Keratinocyte (primary cell): ENCODE results near the gene RBM47.

Experiments used
- EZH2 ChIP-seq: IDR thresholded peaks from one replicate; pipeline ENCODE4 v1.6.1; 2012; ENCODE audit warnings: inconsistent platforms, mild to moderate bottlenecking, low read length, moderate library complexity
- TF ChIP-seq, protein P1 (sequence below), 3 experiments: IDR thresholded peaks in 1 of 3; conservative IDR thresholded peaks in 1 of 3; optimal IDR thresholded peaks in 1 of 3; 2 replicates in 2 of 3; 3 replicates in 1 of 3; pipeline versions ENCODE3 to v1.5.1; 2011; ENCODE audit warnings: low read length in 3 of 3, mild to moderate bottlenecking in 3 of 3, moderate library complexity in 2 of 3, control low read depth in 1 of 3, inconsistent platforms in 1 of 3; ENCODE audit not compliant: insufficient read depth in 2 of 3; ENCODE audit errors: extremely low read depth in 1 of 3

DNA sequence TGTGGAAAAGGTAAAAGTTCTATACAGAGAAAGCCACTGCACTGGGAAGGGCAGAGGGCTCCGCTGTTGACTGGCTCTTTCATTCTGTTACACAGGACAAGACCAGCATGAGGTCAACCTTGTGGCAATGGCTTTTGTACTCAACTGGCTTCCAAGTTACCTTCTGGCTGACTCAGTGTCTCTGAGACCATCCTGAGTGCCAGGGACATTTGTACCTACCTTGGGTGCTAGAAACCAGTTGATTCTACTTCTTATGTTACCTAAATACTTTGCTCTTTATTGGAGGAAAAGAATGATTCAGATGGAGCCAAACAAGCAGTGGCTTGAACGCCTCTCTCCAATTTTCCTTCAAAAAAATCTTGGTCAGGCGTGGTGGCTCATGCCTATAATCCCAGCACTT is 123.2 kb downstream of the RBM47 start:
- TF ChIP-seq, protein P1, sequence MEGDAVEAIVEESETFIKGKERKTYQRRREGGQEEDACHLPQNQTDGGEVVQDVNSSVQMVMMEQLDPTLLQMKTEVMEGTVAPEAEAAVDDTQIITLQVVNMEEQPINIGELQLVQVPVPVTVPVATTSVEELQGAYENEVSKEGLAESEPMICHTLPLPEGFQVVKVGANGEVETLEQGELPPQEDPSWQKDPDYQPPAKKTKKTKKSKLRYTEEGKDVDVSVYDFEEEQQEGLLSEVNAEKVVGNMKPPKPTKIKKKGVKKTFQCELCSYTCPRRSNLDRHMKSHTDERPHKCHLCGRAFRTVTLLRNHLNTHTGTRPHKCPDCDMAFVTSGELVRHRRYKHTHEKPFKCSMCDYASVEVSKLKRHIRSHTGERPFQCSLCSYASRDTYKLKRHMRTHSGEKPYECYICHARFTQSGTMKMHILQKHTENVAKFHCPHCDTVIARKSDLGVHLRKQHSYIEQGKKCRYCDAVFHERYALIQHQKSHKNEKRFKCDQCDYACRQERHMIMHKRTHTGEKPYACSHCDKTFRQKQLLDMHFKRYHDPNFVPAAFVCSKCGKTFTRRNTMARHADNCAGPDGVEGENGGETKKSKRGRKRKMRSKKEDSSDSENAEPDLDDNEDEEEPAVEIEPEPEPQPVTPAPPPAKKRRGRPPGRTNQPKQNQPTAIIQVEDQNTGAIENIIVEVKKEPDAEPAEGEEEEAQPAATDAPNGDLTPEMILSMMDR (optimal IDR thresholded peaks at IDR 0.05 in 1 of 3, IDR thresholded peaks at IDR 0.05 in 1 of 3, conservative IDR thresholded peaks at IDR 0.05 in 1 of 3; ENCODE audit: extremely low read depth in 1 of 3, insufficient read depth in 2 of 3, low read length in 3 of 3): no peak
- no peak for TF ChIP-seq EZH2
